Measurements from ENCODE around the gene CDKN2B-AS1.

Gene CDKN2B-AS1

GRCh38 chr9:22154064-22154463 is 159.5 kb downstream of the CDKN2B-AS1 start:
- DNase-seq (ENCODE audit: low read depth in 2 of 2) = no peak

GRCh38 chr9:22156586-22156985 is 162.0 kb downstream of the CDKN2B-AS1 start:
- DNase-seq (ENCODE audit: low read depth in 2 of 2) = no peak

- DNase-seq (ENCODE audit: low read depth in 2 of 2) = no peak
Measured at GRCh38 chr9:22157276-22157675, 162.7 kb downstream of the CDKN2B-AS1 start.

GRCh38 chr9:22157828-22158227 is 163.2 kb downstream of the CDKN2B-AS1 start:
- no peak for DNase-seq (ENCODE audit: low read depth in 2 of 2)

GRCh38 chr9:22158271-22158670 is 163.7 kb downstream of the CDKN2B-AS1 start:
- no peak for DNase-seq (ENCODE audit: low read depth in 2 of 2)

GRCh38 chr9:22158927-22159346 is 164.3 kb downstream of the CDKN2B-AS1 start:
- DNase-seq (ENCODE audit: low read depth in 2 of 2) = no peak

- no peak for DNase-seq (ENCODE audit: low read depth in 2 of 2)
Measured at GRCh38 chr9:22159586-22159985, 165.0 kb downstream of the CDKN2B-AS1 start.

GRCh38 chr9:22160221-22160620 is 165.6 kb downstream of the CDKN2B-AS1 start:
- no peak for DNase-seq (ENCODE audit: low read depth in 2 of 2)

GRCh38 chr9:22165144-22165543 is 170.6 kb downstream of the CDKN2B-AS1 start:
- DNase-seq (ENCODE audit: low read depth in 2 of 2) = no peak

GRCh38 chr9:22169243-22169642 is 174.7 kb downstream of the CDKN2B-AS1 start:
- no peak for DNase-seq (ENCODE audit: low read depth in 2 of 2)

- no peak for DNase-seq (ENCODE audit: low read depth in 2 of 2)
Measured at GRCh38 chr9:22169727-22170503, 175.3 kb downstream of the CDKN2B-AS1 start.

Measured in stimulated activated CD4-positive, alpha-beta T cell treated with anti-CD3 and anti-CD28 coated beads, Interleukin-15, amount 100 ng/mL, for 48 hours (primary cell).